GM12891 (cell line): Measurements from ENCODE around the gene PCNX2.

Source experiments
- PAX5 ChIP-seq: IDR thresholded peaks from 2 replicates; pipeline ENCODE4 v1.6.1; 2011; ENCODE audit warnings: low read length, moderate library complexity, mild to moderate bottlenecking; ENCODE audit not compliant: insufficient read depth, severe bottlenecking
- POLR2A ChIP-seq: IDR thresholded peaks from 2 replicates; pipeline ENCODE4 v1.6.1; 2011; ENCODE audit warnings: low read depth, low read length, control low read depth
- POLR2AphosphoS5 ChIP-seq: IDR thresholded peaks from 2 replicates; pipeline ENCODE4 v1.6.1; 2011; ENCODE audit warnings: low read depth, low read length, control low read depth
- SPI1 ChIP-seq: IDR thresholded peaks from 2 replicates; pipeline ENCODE4 v1.6.1; 2011; ENCODE audit warnings: low read depth, low read length, control low read depth
- TAF1 ChIP-seq: IDR thresholded peaks from 2 replicates; pipeline ENCODE4 v1.6.1; 2011; ENCODE audit warnings: low read depth, low read length, control low read depth

DNA sequence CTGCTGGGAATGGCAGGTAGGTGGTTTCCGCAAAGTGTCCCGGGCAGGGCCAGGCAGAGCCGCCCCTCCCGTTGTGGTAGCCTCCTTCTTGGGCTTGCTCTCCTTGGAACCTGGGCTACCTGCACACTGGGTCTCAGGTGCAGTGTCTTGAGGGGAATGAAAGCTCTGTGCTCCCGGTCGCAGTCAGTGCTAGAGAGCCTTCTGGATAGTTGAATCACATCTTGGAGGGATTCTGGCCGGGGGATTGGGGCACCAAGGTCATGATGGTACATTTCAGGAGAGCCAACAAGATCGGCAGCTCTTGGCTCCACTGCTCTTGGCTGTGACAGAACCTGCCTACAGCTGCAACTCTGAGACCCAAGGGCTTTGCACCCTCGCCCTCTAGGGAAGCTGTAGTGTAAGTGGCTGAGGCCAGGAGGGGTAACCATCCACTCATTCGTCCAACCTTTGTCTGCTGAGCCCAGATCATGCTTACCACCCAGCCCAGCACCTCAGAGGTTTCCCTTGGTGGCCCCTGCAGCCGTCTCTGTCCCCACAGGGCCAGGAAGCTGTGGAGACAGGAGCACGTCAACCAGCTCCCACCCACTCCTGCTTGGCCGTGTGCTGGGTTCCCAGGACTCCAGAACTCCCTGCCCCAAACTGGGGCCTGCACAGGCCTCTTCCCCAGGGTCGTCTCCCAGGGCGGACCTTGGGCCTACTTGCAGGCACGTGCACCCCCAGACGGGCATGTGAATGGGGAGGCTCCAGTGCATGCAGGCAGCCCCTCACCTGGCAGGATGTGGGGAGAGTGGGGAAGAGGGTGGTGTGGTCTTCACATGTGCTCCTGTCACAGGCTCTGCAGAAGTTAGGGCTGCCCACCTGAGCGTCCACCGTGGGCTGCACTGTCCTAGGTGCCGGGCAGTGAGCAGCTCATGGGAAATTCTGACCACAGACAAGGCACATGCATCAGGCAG, 305.1 kb downstream of the PCNX2 start:
- no peak for TF ChIP-seq POLR2A
- TF ChIP-seq POLR2AphosphoS5 = no peak
- TF ChIP-seq TAF1 = no peak
- TF ChIP-seq SPI1 = no peak
- no peak for TF ChIP-seq PAX5
